GM12878 (cell line): ENCODE results near the gene DYNLT4. TPM values are rescaled to one million over a fixed set of nuclear protein-coding genes. Genes with fewer than 3 reads are reported as not detected.

Experiments
- ATAC-seq: fragments of 200-7000 bp; cut with Tn5 transposase; 3 replicates; pipeline ENCODE4 v1.9.1; 2020; ENCODE audit warnings: mild to moderate bottlenecking, moderate library complexity
- BruUV-seq: library from RNA; stranded (reverse); fragments of 400-500 nt; replicated peaks from 2 replicates; lab custom pipeline; 2021; lab: Mats Ljungman, UMichigan
- CTCF ChIA-PET: fragments of 300-600 bp; sonication (Branson Sonifier 250); formaldehyde crosslinking; extraction: SDS; loops from one replicate; lab custom pipeline; 2021; ENCODE audit warnings: inconsistent platforms; lab: Yijun Ruan, JAX
- POLR2A ChIA-PET: fragments of 350-600 bp; formaldehyde crosslinking; extraction: SDS; loops from one replicate; lab custom pipeline; 2021; ENCODE audit warnings: inconsistent platforms; lab: Charles Lee
- RAD21 ChIA-PET: fragments of 300-600 bp; sonication (Branson Sonifier 250); formaldehyde crosslinking; loops from one replicate; lab custom pipeline; 2023; ENCODE audit warnings: antibody characterized with exemption; ENCODE audit not compliant: unreplicated experiment; lab: Charles Lee
- SMC1A ChIA-PET: fragments of 300-600 bp; sonication (Branson Sonifier 250); formaldehyde crosslinking; loops from one replicate; lab custom pipeline; 2023; ENCODE audit not compliant: unreplicated experiment, uncharacterized antibody; lab: Charles Lee
- DNase-seq: peaks from one replicate; pipeline ENCODE4 v3.0.0-alpha.2; 2011; ENCODE audit warnings: low read depth, low spot score
- FAIRE-seq: peaks from 3 replicates; lab custom pipeline; 2011; peaks lifted over from hg19 to GRCh38; lab: Jason Lieb, UNC
- H2AFZ ChIP-seq: 2 replicates; pipeline ENCODE4 v1.6.0; 2011; ENCODE audit warnings: low read depth, low read length, control low read depth; ENCODE audit not compliant: control insufficient read depth
- H3K27ac ChIP-seq: 2 replicates; pipeline ENCODE4 v1.5.1; 2011; ENCODE audit warnings: control low read depth; ENCODE audit not compliant: control insufficient read depth, insufficient read depth
- H3K27me3 ChIP-seq, 2 experiments: replicated peaks in 1 of 2; 2 replicates each; pipeline versions ENCODE4 v1.6.0 to v1.6.1; 2011; ENCODE audit warnings: low read length in 1 of 2; ENCODE audit not compliant: control insufficient read depth in 2 of 2, insufficient read depth in 2 of 2
- H3K36me3 ChIP-seq, 2 experiments: 2 replicates each; pipeline ENCODE4 v1.5.1; 2011; ENCODE audit warnings: low read length in 1 of 2; ENCODE audit not compliant: control insufficient read depth in 2 of 2, insufficient read depth in 2 of 2
- H3K4me1 ChIP-seq: 2 replicates; pipeline ENCODE4 v1.6.1; 2011; ENCODE audit warnings: mild to moderate bottlenecking, low read length, moderate library complexity, mixed read lengths; ENCODE audit not compliant: control insufficient read depth, insufficient read depth
- H3K4me2 ChIP-seq: 2 replicates; pipeline ENCODE4 v1.6.0; 2011; ENCODE audit warnings: control low read depth; ENCODE audit not compliant: control insufficient read depth, insufficient read depth
- H3K4me3 ChIP-seq: fragments of 200-600 bp; sonication (generic); 2 replicates; pipeline ENCODE4 v1.5.1; 2016
- H3K79me2 ChIP-seq: 2 replicates; pipeline ENCODE4 v1.6.0; 2011; ENCODE audit warnings: low read length; ENCODE audit not compliant: control insufficient read depth, insufficient read depth
- H3K9ac ChIP-seq: 2 replicates; pipeline ENCODE4 v1.8.0; 2011; ENCODE audit warnings: low read length, control low read depth, mixed read lengths; ENCODE audit not compliant: control insufficient read depth, insufficient read depth
- H3K9me3 ChIP-seq: replicated peaks from 3 replicates; pipeline ENCODE4 v1.5.1; 2011; ENCODE audit warnings: mild to moderate bottlenecking, low read length; ENCODE audit not compliant: control insufficient read depth, insufficient read depth
- H4K20me1 ChIP-seq: 2 replicates; pipeline ENCODE4 v1.6.0; 2011; ENCODE audit not compliant: control insufficient read depth, insufficient read depth
- ETV6 ChIP-seq, 2 experiments: fragments of 450-650 bp in 1 of 2; IDR thresholded peaks in 1 of 2; conservative IDR thresholded peaks in 1 of 2; 2 replicates each; pipeline ENCODE4 v1.6.1; 2014; ENCODE audit warnings: antibody characterized with exemption in 1 of 2, borderline replicate concordance in 1 of 2, low read depth in 1 of 2, mild to moderate bottlenecking in 1 of 2, moderate library complexity in 1 of 2
- GATAD2B ChIP-seq: fragments of 450-650 bp; conservative IDR thresholded peaks from 2 replicates; pipeline ENCODE4 v1.6.1; 2017; ENCODE audit warnings: low read depth, mild to moderate bottlenecking, moderate library complexity
- IKZF2 ChIP-seq, 2 experiments: fragments of 450-650 bp; IDR thresholded peaks; 2 replicates each; pipeline ENCODE4 v1.6.1; 2017; ENCODE audit warnings: mild to moderate bottlenecking in 2 of 2, moderate library complexity in 2 of 2
- POLR2A ChIP-seq: IDR thresholded peaks from 2 replicates; pipeline ENCODE4 v1.6.1; 2011; ENCODE audit warnings: low read depth, mild to moderate bottlenecking, low read length
- RAD21 ChIP-seq: IDR thresholded peaks from 2 replicates; pipeline ENCODE4 v1.6.1; 2011; ENCODE audit warnings: mild to moderate bottlenecking, low read depth, low read length, moderate library complexity; ENCODE audit not compliant: insufficient read depth
- ZNF24 ChIP-seq: fragments of 450-650 bp; IDR thresholded peaks from 2 replicates; pipeline ENCODE4 v1.6.1; 2017; ENCODE audit warnings: antibody characterized with exemption, mild to moderate bottlenecking
- WGBS: methylation state at CpG from one replicate; pipeline ENCODE4 v1.1.6; 2016; ENCODE audit warnings: low lambda C conversion rate; ENCODE audit not compliant: insufficient replicate concordance, insufficient coverage; ENCODE audit errors: missing lambda C conversion rate; 5-methylcytosine and 5-hydroxymethylcytosine counted together
- in situ Hi-C: fragments of 300-500 bp; cut with MboI; formaldehyde crosslinking; loops from 9 replicates; pipeline ENCODE4 v1.14.3; 2018; ENCODE audit warnings: mixed read lengths
- intact Hi-C: fragments of 100-400 bp; cut with micrococcal nuclease; formaldehyde crosslinking; loops from one replicate; pipeline ENCODE4 v1.14.2; 2022; ENCODE audit not compliant: unreplicated experiment
- polyA plus RNA-seq, 11 experiments: library from polyadenylated mRNA; depleted of rRNA in 4 of 11; unstranded in 6 of 11; stranded (reverse) in 5 of 11; fragments of >200 nt; fragmentation: Nextera tagmentation in 4 of 11; fragmentation: Illumina TruSeq in 1 of 11; extraction: Ambion mirVana in 4 of 11; extraction: Trizol in 1 of 11; gene quantifications; 1 replicate in 1 of 11; 2 replicates in 10 of 11; pipeline versions ENCODE4 v1.2.1 to v1.2.3, GENCODE V29; 2011 to 2016; ENCODE audit warnings: inconsistent platforms in 2 of 11, missing spikeins in 2 of 11, low read depth in 1 of 11
- total RNA-seq, 4 experiments: library from RNA; depleted of rRNA in 3 of 4; stranded (reverse); fragments of >200 nt in 3 of 4; fragmentation: Illumina TruSeq in 1 of 4; extraction: Trizol in 1 of 4; gene quantifications; 2 replicates each; pipeline versions ENCODE4 v1.2.1 to v1.2.3, GENCODE V29; 2013 to 2021
- TF ChIP-seq, protein P1 (sequence below): IDR thresholded peaks from 2 replicates; pipeline ENCODE4 v1.6.1; 2011; ENCODE audit warnings: borderline replicate concordance, low read depth, mild to moderate bottlenecking, moderate library complexity, mixed read lengths, low read length; ENCODE audit not compliant: insufficient read depth; ENCODE audit errors: extremely low read length
- TF ChIP-seq, protein P2 (sequence below), 3 experiments: IDR thresholded peaks in 2 of 3; conservative IDR thresholded peaks in 1 of 3; 2 replicates each; pipeline ENCODE4 v1.5.1; 2011; ENCODE audit warnings: low read depth in 3 of 3, low read length in 3 of 3, mild to moderate bottlenecking in 3 of 3, control low read depth in 2 of 3, moderate library complexity in 2 of 3, inconsistent platforms in 1 of 3, mixed read lengths in 1 of 3; ENCODE audit not compliant: control insufficient read depth in 2 of 3, insufficient read depth in 1 of 3; ENCODE audit errors: extremely low read depth in 1 of 3
- TF ChIP-seq, protein P3 (sequence below): fragments of 450-650 bp; formaldehyde crosslinking; IDR thresholded peaks from 2 replicates; pipeline ENCODE4 v1.4.0; 2022; ENCODE audit warnings: mild to moderate bottlenecking, moderate library complexity
- TF ChIP-seq, protein P4 (sequence below): fragments of 450-650 bp; IDR thresholded peaks from 2 replicates; pipeline ENCODE4 v1.6.1; 2017; ENCODE audit warnings: mild to moderate bottlenecking

DYNLT4 gene
- total and polyA plus RNA-seq, 10 of the 15 experiments (the other 5 are each of a cell fraction or from before 2014, with no cell fraction given), result 0.23 to 0.28 TPM; not detected in 8

DNA sequence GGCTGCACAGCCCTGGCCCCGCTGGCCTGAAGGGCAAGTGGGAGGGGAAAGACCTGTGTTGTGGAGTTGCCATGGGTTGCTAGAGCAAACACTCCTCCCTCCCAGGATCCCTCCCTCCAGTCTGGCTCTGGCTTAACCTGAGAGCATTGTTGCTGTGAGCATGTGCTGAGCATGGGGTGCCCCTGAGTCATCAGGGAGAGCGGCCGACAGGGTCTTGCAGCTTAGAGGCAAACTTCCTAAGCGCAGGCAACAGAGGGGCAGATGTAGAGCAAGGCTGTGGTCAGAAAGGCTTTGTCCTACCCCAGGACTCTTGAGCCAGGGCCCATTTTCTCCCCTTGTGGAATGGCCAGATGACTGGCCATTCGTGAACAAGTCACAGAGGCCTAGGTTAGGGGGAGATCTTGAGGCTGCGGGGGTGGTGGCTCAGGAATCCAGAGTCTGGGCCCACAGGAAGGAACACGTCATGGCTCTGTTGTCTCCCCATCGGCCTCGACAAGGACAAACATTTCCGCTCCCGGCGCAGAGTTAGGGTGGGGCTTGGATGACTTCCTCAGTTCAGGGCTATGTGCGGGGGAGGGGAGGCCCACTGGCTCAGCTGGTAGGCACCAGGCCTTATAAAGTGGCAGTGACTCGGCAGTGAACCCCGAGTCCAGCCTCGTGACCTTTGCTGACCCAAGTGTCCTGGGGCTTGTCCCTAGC, 362 bp upstream of the DYNLT4 start (continued):
- TF ChIP-seq, protein P1, sequence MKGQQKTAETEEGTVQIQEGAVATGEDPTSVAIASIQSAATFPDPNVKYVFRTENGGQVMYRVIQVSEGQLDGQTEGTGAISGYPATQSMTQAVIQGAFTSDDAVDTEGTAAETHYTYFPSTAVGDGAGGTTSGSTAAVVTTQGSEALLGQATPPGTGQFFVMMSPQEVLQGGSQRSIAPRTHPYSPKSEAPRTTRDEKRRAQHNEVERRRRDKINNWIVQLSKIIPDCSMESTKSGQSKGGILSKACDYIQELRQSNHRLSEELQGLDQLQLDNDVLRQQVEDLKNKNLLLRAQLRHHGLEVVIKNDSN, result no peak
- TF ChIP-seq, protein P2, sequence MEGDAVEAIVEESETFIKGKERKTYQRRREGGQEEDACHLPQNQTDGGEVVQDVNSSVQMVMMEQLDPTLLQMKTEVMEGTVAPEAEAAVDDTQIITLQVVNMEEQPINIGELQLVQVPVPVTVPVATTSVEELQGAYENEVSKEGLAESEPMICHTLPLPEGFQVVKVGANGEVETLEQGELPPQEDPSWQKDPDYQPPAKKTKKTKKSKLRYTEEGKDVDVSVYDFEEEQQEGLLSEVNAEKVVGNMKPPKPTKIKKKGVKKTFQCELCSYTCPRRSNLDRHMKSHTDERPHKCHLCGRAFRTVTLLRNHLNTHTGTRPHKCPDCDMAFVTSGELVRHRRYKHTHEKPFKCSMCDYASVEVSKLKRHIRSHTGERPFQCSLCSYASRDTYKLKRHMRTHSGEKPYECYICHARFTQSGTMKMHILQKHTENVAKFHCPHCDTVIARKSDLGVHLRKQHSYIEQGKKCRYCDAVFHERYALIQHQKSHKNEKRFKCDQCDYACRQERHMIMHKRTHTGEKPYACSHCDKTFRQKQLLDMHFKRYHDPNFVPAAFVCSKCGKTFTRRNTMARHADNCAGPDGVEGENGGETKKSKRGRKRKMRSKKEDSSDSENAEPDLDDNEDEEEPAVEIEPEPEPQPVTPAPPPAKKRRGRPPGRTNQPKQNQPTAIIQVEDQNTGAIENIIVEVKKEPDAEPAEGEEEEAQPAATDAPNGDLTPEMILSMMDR (IDR thresholded peaks at IDR 0.05 in 2 of 3, conservative IDR thresholded peaks at IDR 0.05 in 1 of 3; ENCODE audit: control insufficient read depth in 2 of 3, extremely low read depth in 1 of 3, insufficient read depth in 1 of 3, low read depth in 3 of 3, low read length in 3 of 3), result no peak
- TF ChIP-seq ETV6 (conservative IDR thresholded peaks at IDR 0.05 in 1 of 2, IDR thresholded peaks at IDR 0.05 in 1 of 2; ENCODE audit: borderline replicate concordance in 1 of 2, low read depth in 1 of 2) (peak in 1 of 2 experiments; percentile 66; a peak in 2 of 4 replicates), IKZF2 (IDR thresholded peaks at IDR 0.05) (peak; percentile 48 to 52; a peak in 2 of 4 replicates)
- TF ChIP-seq, all 136 proteins: peak for 48

DNA sequence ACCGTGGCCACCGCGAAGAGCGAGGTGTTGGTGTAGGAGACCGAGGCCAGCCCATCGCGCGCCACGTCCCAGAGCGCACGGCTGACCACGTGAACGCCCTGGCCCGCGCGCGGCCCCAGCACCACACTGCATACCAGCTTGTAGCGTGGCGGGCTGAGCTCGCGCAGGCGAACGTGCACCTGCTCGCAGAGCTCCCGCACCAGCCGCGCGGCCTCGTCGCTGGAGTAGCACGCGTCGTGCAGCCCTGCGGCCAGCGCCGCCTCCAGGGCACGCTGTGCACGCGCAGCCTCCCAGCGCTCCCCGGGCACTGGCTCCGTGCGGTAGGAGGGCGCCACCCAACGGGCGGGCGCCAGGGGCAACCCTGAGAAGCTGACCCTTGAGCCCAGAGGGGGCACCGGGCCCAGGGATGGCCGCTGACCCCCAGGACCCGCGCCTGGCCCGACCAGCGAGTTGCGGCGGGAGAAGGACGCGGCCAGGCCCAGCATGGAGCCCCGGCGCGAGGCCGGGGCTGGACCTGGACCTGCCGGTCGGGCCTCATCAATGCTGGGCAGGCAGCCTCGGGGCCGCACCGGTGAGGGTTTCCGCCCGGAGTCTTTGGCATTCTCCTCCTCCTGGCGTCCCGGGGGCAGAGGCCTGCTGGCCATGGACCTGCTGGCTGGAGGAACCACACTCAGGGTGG, 987 bp downstream of the DYNLT4 start:
- Histone ChIP-seq H3K27me3 (no peaks in the 10 kb centered on the region), H3K27ac (peak overlapping the region; percentile 95), H4K20me1 (no peaks in the 10 kb centered on the region), H3K4me2 (no peak overlapping the region; the same call in 1 of the 2 replicates), H3K79me2 (peaks cover 12% of the 10 kb centered on the region), H3K4me3 (no peak overlapping the region), H3K4me1 (peaks cover 59% of the 10 kb centered on the region), H3K9me3 (no peaks in the 10 kb centered on the region), H2AFZ (no peak overlapping the region), H3K9ac (0 out of 2 replicates have a peak overlapping the region, but pooled peaks have one; percentile 75), H3K36me3 (peaks cover 6 to 9% of the 10 kb centered on the region in 2 experiments)
- in situ Hi-C loops (loop anchor here (5.0 kb wide), 1 partner anchor 74 kb away; the partner anchor contains the start of gene RNU5D-1), intact Hi-C loops (no loop called here)
- FAIRE-seq (no peak), ATAC-seq (no peak), DNase-seq (no peak)
- SMC1A ChIA-PET, result no interaction called here
- RAD21 ChIA-PET, result no interaction called here
- CTCF ChIA-PET, result interaction anchor here (0.9 to 4.1 kb wide), 2 partner anchors 13 kb away, joined by 3 to 36 read pairs; no protein-coding TSS in a partner anchor
- no TSS peak for BruUV-seq
- WGBS, result 97% methylated on average over 66 of the region's 70 CpGs
- POLR2A ChIA-PET, result interaction anchor here (0.6 to 5.1 kb wide), 2 partner anchors 12 to 456 kb away, joined by 3 to 51 read pairs; no protein-coding TSS in a partner anchor
- TF ChIP-seq, protein P3, sequence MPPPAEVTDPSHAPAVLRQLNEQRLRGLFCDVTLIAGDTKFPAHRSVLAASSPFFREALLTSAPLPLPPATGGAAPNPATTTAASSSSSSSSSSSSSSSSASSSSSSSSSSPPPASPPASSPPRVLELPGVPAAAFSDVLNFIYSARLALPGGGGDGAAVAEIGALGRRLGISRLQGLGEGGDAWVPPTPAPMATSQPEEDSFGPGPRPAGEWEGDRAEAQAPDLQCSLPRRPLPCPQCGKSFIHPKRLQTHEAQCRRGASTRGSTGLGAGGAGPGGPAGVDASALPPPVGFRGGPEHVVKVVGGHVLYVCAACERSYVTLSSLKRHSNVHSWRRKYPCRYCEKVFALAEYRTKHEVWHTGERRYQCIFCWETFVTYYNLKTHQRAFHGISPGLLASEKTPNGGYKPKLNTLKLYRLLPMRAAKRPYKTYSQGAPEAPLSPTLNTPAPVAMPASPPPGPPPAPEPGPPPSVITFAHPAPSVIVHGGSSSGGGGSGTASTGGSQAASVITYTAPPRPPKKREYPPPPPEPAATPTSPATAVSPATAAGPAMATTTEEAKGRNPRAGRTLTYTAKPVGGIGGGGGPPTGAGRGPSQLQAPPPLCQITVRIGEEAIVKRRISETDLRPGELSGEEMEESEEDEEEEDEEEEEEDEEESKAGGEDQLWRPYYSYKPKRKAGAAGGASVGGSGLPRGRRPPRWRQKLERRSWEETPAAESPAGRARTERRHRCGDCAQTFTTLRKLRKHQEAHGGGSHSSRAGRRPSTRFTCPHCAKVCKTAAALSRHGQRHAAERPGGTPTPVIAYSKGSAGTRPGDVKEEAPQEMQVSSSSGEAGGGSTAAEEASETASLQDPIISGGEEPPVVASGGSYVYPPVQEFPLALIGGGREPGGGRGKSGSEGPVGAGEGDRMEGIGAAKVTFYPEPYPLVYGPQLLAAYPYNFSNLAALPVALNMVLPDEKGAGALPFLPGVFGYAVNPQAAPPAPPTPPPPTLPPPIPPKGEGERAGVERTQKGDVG (CRISPR knock-in tag), result no peak
- TF ChIP-seq RAD21 (no peak), ZNF24 (no peak), POLR2A (peak; percentile 62; the same call in 1 of the 2 replicates), GATAD2B (0 out of 2 replicates have a peak, but pooled peaks have one; percentile 42)
- TF ChIP-seq, protein P4, sequence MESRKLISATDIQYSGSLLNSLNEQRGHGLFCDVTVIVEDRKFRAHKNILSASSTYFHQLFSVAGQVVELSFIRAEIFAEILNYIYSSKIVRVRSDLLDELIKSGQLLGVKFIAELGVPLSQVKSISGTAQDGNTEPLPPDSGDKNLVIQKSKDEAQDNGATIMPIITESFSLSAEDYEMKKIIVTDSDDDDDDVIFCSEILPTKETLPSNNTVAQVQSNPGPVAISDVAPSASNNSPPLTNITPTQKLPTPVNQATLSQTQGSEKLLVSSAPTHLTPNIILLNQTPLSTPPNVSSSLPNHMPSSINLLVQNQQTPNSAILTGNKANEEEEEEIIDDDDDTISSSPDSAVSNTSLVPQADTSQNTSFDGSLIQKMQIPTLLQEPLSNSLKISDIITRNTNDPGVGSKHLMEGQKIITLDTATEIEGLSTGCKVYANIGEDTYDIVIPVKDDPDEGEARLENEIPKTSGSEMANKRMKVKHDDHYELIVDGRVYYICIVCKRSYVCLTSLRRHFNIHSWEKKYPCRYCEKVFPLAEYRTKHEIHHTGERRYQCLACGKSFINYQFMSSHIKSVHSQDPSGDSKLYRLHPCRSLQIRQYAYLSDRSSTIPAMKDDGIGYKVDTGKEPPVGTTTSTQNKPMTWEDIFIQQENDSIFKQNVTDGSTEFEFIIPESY, result 0 out of 2 replicates have a peak, but pooled peaks have one; percentile 35
